Colonic mucosa (tissue), 4 donors: ENCODE data around the gene ANXA3. TPM values are rescaled to one million over a fixed set of nuclear protein-coding genes. Genes with fewer than 3 reads are reported as not detected.

ENCODE experiments used
- DNase-seq: peaks from one replicate; pipeline ENCODE4 v3.0.0-alpha.2; 2020
- H3K27ac ChIP-seq: fragments of 200-600 bp; one replicate; pipeline ENCODE4 v1.8.0; 2021
- H3K27me3 ChIP-seq: fragments of 200-600 bp; one replicate; pipeline ENCODE4 v1.8.0; 2021
- H3K36me3 ChIP-seq: fragments of 200-600 bp; one replicate; pipeline ENCODE4 v1.8.0; 2021
- H3K4me1 ChIP-seq: fragments of 200-600 bp; one replicate; pipeline ENCODE4 v1.8.0; 2021; ENCODE audit warnings: mild to moderate bottlenecking
- H3K4me3 ChIP-seq: fragments of 200-600 bp; one replicate; pipeline ENCODE4 v1.8.0; 2021
- H3K9ac ChIP-seq, 2 donors: one replicate each; pipeline ENCODE4 v1.7.0; 2013; ENCODE audit warnings: control low read depth in 2 of 2, low read depth in 2 of 2, low read length in 2 of 2
- H3K9me3 ChIP-seq: fragments of 200-600 bp; one replicate; pipeline ENCODE4 v1.8.0; 2021
- intact Hi-C: fragments of 100-400 bp; cut with DNase I; formaldehyde crosslinking; loops from one replicate; pipeline ENCODE4 v1.14.1; 2022
- total RNA-seq, 2 donors: library from RNA; stranded (reverse); fragmentation: NEBNext Ultra II Directional in 1 of 2; extraction: Animal tissue kit (Norgen Biotek cat#: 25700) in 1 of 2; gene quantifications; one replicate each; pipeline ENCODE4 v1.2.1, GENCODE V29; 2021
- TF ChIP-seq, protein P1 (sequence below): fragments of 200-600 bp; IDR thresholded peaks from one replicate; pipeline ENCODE4 v1.8.0; 2022; ENCODE audit warnings: antibody characterized with exemption, mild to moderate bottlenecking
- donor health status: healthy.
- donor health status: DM: no; HTN: no; CAD: no.
- donor health status: DM: no; HTN: no; CAD: no.

The ANXA3 gene
- total RNA-seq, 2 donors from 2014 or later: 58.9 to 59.2 TPM

DNA sequence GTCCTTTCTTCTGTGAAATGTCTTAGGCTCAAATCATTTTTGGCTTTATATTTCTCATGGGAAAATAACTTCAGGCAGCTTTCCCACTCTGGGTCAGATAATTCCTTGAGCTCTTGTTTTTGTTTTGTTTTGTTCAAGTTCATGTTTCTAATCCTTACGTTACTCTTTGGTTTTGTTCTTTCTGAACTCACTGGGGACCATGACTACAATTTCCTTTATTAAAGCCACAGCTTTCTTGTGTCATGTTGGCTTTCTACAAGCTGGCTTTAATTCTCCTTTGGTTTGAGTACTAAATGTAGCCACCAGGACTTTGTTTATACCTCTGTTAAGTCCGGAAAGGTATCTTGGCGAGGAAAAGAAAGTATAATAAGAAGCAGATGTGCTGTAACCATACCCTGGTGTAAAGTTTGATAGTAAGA is 30.8 kb upstream of the ANXA3 start:
- Histone ChIP-seq H3K9ac (no peak overlapping the region), H3K27me3 (no peaks in the 10 kb centered on the region), H3K36me3 (no peaks in the 10 kb centered on the region), H3K9me3 (no peaks in the 10 kb centered on the region), H3K27ac (no peak overlapping the region), H3K4me1 (no peaks in the 10 kb centered on the region), H3K4me3 (no peak overlapping the region)
- TF ChIP-seq, protein P1, sequence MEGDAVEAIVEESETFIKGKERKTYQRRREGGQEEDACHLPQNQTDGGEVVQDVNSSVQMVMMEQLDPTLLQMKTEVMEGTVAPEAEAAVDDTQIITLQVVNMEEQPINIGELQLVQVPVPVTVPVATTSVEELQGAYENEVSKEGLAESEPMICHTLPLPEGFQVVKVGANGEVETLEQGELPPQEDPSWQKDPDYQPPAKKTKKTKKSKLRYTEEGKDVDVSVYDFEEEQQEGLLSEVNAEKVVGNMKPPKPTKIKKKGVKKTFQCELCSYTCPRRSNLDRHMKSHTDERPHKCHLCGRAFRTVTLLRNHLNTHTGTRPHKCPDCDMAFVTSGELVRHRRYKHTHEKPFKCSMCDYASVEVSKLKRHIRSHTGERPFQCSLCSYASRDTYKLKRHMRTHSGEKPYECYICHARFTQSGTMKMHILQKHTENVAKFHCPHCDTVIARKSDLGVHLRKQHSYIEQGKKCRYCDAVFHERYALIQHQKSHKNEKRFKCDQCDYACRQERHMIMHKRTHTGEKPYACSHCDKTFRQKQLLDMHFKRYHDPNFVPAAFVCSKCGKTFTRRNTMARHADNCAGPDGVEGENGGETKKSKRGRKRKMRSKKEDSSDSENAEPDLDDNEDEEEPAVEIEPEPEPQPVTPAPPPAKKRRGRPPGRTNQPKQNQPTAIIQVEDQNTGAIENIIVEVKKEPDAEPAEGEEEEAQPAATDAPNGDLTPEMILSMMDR: no peak
- no peak for DNase-seq
- intact Hi-C loops: loop anchor here (2.0 kb wide), 1 partner anchor 564 kb away; no protein-coding TSS in a partner anchor

DNA sequence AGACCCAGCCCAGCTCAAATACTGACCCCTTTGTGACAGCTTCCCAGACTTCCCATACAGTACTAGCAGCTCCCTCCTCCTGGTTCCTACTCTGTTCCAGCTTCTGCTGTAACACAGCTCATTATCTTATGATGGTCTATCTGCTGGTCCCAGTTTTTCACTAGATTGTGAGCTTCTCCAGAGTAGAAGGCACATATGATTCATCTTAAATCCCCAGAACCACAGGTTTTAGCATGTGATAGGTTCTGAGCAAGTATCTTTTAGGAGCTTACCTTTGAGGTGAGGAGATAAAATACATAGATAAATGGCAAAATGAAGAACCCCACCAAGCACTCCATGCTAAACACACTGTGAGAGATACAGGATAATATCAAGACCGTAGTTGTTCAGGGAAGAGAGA is 27.6 kb upstream of the ANXA3 start:
- H3K27ac ChIP-seq: no peak overlapping the region
- H3K4me3 ChIP-seq: no peak overlapping the region
- intact Hi-C loops: no loop called here
- H3K9me3 ChIP-seq: no peaks in the 10 kb centered on the region
- H3K4me1 ChIP-seq: no peaks in the 10 kb centered on the region
- DNase-seq: no peak
- TF ChIP-seq, protein P1: no peak
- no peaks in the 10 kb centered on the region for H3K36me3 ChIP-seq
- no peak overlapping the region for H3K9ac ChIP-seq
- no peaks in the 10 kb centered on the region for H3K27me3 ChIP-seq

DNA sequence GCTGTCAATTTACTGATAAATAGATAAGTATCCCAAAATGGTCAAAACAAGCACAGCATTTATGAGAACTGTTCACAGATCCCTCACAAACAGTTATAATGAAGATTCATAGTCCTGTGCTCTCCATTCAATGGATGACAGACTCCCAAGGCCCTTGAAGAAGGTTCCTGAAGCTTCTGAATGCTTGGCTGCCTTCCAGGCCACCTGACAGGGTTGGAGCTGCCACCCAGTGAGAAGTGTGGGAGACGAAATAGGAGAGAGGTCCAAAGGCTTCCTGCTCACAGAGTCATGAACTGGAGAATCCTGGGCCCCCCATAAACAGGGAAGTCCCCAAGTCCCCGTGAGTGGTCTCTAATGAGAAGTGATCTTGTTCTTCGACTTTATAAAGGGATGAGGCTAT is 26.0 kb upstream of the ANXA3 start:
- no peak overlapping the region for H3K9ac ChIP-seq
- intact Hi-C loops: no loop called here
- H3K27me3 ChIP-seq: no peaks in the 10 kb centered on the region
- no peak overlapping the region for H3K27ac ChIP-seq
- no peak for DNase-seq
- no peaks in the 10 kb centered on the region for H3K36me3 ChIP-seq
- no peaks in the 10 kb centered on the region for H3K4me1 ChIP-seq
- no peaks in the 10 kb centered on the region for H3K9me3 ChIP-seq
- TF ChIP-seq, protein P1: no peak
- H3K4me3 ChIP-seq: no peak overlapping the region

DNA sequence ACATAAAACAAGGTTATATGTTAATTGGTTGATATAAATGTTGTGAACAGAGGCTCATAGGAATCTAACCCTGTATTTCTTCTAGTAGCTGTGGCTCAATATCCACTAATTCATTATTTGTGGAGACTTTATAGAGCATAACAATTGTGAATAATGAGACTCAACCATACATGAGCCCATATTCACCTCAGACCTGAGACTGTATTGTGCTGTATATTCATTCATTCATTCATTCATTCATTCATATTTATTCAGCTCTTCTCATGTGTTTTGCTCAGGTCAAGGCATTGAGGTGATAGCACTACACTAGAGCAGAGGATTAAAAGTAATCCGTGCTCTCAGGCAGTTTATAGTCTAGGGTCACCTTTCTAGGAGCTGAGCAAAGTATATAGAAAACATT is 24.5 kb upstream of the ANXA3 start:
- Histone ChIP-seq H3K9me3 (no peaks in the 10 kb centered on the region), H3K36me3 (no peaks in the 10 kb centered on the region), H3K27me3 (no peaks in the 10 kb centered on the region), H3K9ac (no peak overlapping the region), H3K4me3 (no peak overlapping the region), H3K27ac (no peak overlapping the region), H3K4me1 (no peaks in the 10 kb centered on the region)
- no peak for DNase-seq
- intact Hi-C loops: no loop called here
- TF ChIP-seq, protein P1: no peak

DNA sequence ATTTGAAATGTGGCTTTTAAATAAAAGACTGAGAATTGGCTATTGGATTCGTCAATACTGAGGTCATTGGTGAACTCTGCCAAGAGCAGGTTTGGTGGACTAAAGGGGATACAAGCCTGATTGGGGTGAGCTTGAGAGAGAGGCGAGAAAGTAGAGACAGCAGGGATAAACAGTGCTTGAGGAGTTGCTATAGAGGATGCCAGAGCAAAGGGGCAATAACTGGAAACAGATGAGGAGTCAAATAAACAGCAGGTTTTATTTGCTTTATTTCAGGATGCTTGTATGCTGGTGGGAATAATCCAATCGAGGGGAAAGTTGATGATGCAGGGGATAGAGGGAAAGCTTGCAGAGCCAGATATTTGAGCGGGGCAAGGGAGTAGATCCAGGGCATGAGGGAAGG is 24.0 kb upstream of the ANXA3 start:
- intact Hi-C loops: no loop called here
- no peaks in the 10 kb centered on the region for H3K36me3 ChIP-seq
- no peaks in the 10 kb centered on the region for H3K4me1 ChIP-seq
- TF ChIP-seq, protein P1: no peak
- no peak for DNase-seq
- no peak overlapping the region for H3K9ac ChIP-seq
- no peak overlapping the region for H3K4me3 ChIP-seq
- H3K27ac ChIP-seq: no peak overlapping the region
- H3K9me3 ChIP-seq: no peaks in the 10 kb centered on the region
- no peaks in the 10 kb centered on the region for H3K27me3 ChIP-seq

DNA sequence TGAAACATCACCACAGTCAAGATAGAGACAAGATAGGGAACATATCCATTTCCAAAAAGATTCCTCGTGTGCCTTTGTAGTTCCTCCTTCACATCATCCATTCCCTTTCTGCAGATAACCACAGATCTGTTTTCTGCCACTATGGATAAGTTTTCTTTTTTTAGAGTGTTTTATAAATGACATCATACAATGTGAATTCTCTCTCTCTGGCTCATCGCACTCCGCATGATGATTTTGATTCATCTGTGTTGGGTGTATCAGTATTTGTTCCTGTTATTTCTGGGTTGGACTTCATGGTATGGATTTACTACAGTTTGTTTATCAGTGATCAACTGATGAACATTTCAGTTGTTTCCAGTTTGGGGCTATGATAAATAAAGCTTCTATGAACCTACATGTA is 23.2 kb upstream of the ANXA3 start:
- Histone ChIP-seq H3K4me1 (no peaks in the 10 kb centered on the region), H3K27me3 (no peaks in the 10 kb centered on the region), H3K9me3 (no peaks in the 10 kb centered on the region), H3K27ac (no peak overlapping the region), H3K36me3 (no peaks in the 10 kb centered on the region), H3K9ac (no peak overlapping the region), H3K4me3 (no peak overlapping the region)
- DNase-seq: no peak
- intact Hi-C loops: no loop called here
- TF ChIP-seq, protein P1: no peak
